ENCODE data around the gene EHMT1. TPM values are rescaled to one million over a fixed set of nuclear protein-coding genes. Genes with fewer than 3 reads are reported as not detected.

Gene EHMT1
- total and polyA plus RNA-seq, 2 of the 8 experiments (the other 6 are each of a cell fraction or from before 2014, with no cell fraction given), result 95.7 to 163 TPM

DNA sequence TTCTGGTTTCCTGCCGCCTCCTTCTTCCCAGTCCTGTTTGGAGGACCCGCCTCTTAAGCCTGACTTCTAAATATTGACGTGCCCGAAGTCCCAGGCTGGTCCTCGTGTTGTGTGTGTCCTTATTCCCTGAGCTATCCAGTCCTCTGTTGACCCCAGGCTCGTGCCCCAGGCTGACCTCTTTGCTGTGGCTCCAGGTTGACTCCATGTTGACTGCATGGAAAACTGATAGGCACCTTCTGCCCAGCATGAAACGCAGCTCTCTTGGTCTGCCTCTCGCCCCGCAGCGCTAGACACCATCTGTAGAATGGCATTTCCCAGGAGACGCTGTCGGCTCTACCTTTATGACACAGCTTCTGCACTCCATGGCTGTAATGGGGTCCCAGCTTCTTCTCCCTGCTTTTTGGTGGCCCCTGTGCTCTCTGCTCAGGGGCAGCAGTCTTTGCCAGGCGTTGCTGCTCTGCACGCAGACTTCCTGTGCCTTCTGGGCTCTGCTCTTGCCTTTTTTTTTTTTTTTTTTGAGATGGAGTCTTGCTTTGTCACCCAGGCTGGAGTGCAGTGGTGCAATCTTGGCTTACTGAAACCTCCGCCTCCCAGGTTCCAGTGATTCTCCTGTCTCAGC is 28.4 kb downstream of the EHMT1 start:
- Histone ChIP-seq H4K20me1 (replicated peaks in 1 of 2; ENCODE audit: control insufficient read depth in 1 of 2, insufficient read depth in 2 of 2, low read length in 2 of 2) (peaks cover 17 to 20% of the 10 kb centered on the region in 2 experiments), H3K27ac (ENCODE audit: low read depth, low read length) (no peak overlapping the region; the same call in 1 of the 2 replicates), H3K79me1 (ENCODE audit: low read depth, low read length) (peaks cover 22% of the 10 kb centered on the region), H3K27me3 (replicated peaks in 1 of 4; ENCODE audit: control insufficient read depth in 3 of 4, extremely low read depth in 1 of 4, insufficient read depth in 3 of 4, low read length in 3 of 4) (no peaks in the 10 kb centered on the region), H3K79me2 (ENCODE audit: control insufficient read depth in 1 of 2, insufficient read depth in 2 of 2, low read length in 2 of 2) (peaks cover 12 to 95% of the 10 kb centered on the region in 2 experiments), H3K56ac (replicated peaks; ENCODE audit: insufficient read length, low read depth, low read length) (no peak overlapping the region), H3K4me1 (replicated peaks in 1 of 4; ENCODE audit: control insufficient read depth in 3 of 4, insufficient read depth in 4 of 4, low read length in 3 of 4) (peaks cover 0 to 3% (median 0%) of the 10 kb centered on the region in 4 experiments; a peak in 1 of 7 replicates), H3K23me2 (ENCODE audit: low read depth, low read length) (no peaks in the 10 kb centered on the region), H2AFZ (ENCODE audit: low read length) (no peak overlapping the region), H2BK5ac (ENCODE audit: low read depth, low read length) (no peak overlapping the region; the same call in 1 of the 2 replicates), H3K4ac (replicated peaks; ENCODE audit: insufficient read length, low read depth, low read length) (no peak overlapping the region), H3K4me2 (ENCODE audit: insufficient read depth in 1 of 2, low read depth in 2 of 2, low read length in 2 of 2) (no peak overlapping the region), H4K91ac (replicated peaks; ENCODE audit: insufficient read length, low read length) (no peak overlapping the region), H4K8ac (ENCODE audit: extremely low read depth, insufficient read depth, low read length) (no peak overlapping the region), H3K23ac (ENCODE audit: insufficient read length) (no peak overlapping the region), H2BK15ac (ENCODE audit: low read length) (no peak overlapping the region), H2BK120ac (replicated peaks; ENCODE audit: low read depth, low read length) (no peak overlapping the region), H3K9me3 (ENCODE audit: insufficient read depth in 2 of 2, low read depth in 1 of 2, low read length in 1 of 2) (0 out of 4 replicates have a peak, but pooled peaks cover 0 to 2% of the 10 kb centered on the region in 2 experiments), H2BK20ac (ENCODE audit: low read length) (no peak overlapping the region), H2BK12ac (ENCODE audit: low read depth, low read length) (no peak overlapping the region), H3K14ac (ENCODE audit: insufficient read length) (no peak overlapping the region), H3K9ac (replicated peaks in 1 of 4; ENCODE audit: extremely low read depth in 1 of 4, low read depth in 3 of 4, low read length in 3 of 4) (no peak overlapping the region), H4K5ac (ENCODE audit: insufficient read length, low read depth, low read length) (no peak overlapping the region), H3K36me3 (ENCODE audit: control insufficient read depth in 2 of 4, insufficient read depth in 4 of 4, low read length in 3 of 4) (peaks cover 0 to 22% (median under 1%) of the 10 kb centered on the region in 4 experiments; a peak in 2 of 8 replicates), H2AK5ac (ENCODE audit: low read depth, low read length) (no peak overlapping the region), H3K4me3 (ENCODE audit: extremely low read depth in 1 of 4, insufficient read depth in 2 of 4, low read depth in 3 of 4, low read length in 4 of 4) (no peak overlapping the region), H3K18ac (ENCODE audit: extremely low read depth, low read length) (no peak overlapping the region)
- WGBS, 2 experiments (ENCODE audit: extremely low coverage in 1 of 2, insufficient coverage in 1 of 2, insufficient read length in 1 of 2, insufficient replicate concordance in 2 of 2, low coverage in 1 of 2, low lambda C conversion rate in 2 of 2, missing lambda C conversion rate in 1 of 2), result 92% methylated on average over 15 of the region's 15 CpGs; no CpG with 5 or more reads in 1 of the 2 experiments
- FAIRE-seq, result no peak
- CTCF ChIA-PET (ENCODE audit: partially characterized antibody), result interaction anchor here (0.6 to 2.2 kb wide), 11 partner anchors 9 to 88 kb away, joined by 3 to 11 read pairs (median 3); no protein-coding TSS in a partner anchor
- DNase-seq (ENCODE audit: low read depth in 1 of 2, low spot score in 2 of 2), result no peak
- POLR2A ChIA-PET (ENCODE audit: partially characterized antibody), result interaction anchor here (1.1 to 1.9 kb wide), 4 partner anchors 18 to 24 kb away, joined by 3 to 7 read pairs (median 5); no protein-coding TSS in a partner anchor
- TF ChIP-seq TAF1 (IDR thresholded peaks at IDR 0.05; ENCODE audit: low read depth, low read length) (no peak), SP4 (IDR thresholded peaks at IDR 0.05; ENCODE audit: low read length) (no peak), POLR2AphosphoS5 (IDR thresholded peaks at IDR 0.05; ENCODE audit: low read depth, low read length) (no peak), RXRA (IDR thresholded peaks at IDR 0.05; ENCODE audit: insufficient read depth, low read depth, low read length) (no peak), CBX8 (IDR thresholded peaks at IDR 0.05; ENCODE audit: borderline replicate concordance, low read depth, low read length) (no peak), HDAC6 (IDR thresholded peaks at IDR 0.05; ENCODE audit: low read depth, low read length) (no peak), BRCA1 (IDR thresholded peaks at IDR 0.05; ENCODE audit: low read depth, low read length) (no peak), POLR2A (IDR thresholded peaks at IDR 0.05; ENCODE audit: control extremely low read depth in 1 of 2, low read depth in 2 of 2, low read length in 2 of 2) (no peak), RAD21 (IDR thresholded peaks at IDR 0.05 in 1 of 2, conservative IDR thresholded peaks at IDR 0.05 in 1 of 2; ENCODE audit: low read depth in 2 of 2, low read length in 2 of 2) (no peak), CREB1 (IDR thresholded peaks at IDR 0.05) (no peak), BACH1 (IDR thresholded peaks at IDR 0.05; ENCODE audit: low read length) (no peak)

All from H1 (cell line).